ENCODE measurements around the gene ATP11A. TPM values are rescaled to one million over a fixed set of nuclear protein-coding genes. Genes with fewer than 3 reads are reported as not detected.

The ATP11A gene
- total RNA-seq, 1 experiment from 2014 or later: 80.4 TPM

DNA sequence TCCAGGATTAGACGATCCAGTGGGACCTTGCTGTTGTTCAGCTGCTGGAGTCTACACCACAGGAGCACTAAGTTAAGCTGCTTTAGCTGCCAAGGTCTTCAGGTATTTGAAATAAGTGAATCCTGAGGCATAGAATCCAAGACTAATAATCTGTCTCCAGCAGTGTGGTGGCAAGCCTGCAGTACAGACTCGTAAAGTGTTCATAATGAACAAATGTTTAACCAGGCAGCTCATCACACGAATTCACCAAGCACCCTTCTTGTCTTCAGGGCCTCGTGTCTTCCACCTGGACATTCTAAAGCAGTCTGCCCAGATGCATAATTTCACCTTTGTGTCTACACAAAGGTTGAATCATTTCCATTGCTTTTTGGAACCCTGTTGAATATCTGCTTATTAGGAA, 5.3 kb downstream of the ATP11A start:
- H4K20me1 ChIP-seq (ENCODE audit: insufficient read depth): no peaks in the 10 kb centered on the region; the same call in 1 of the 2 replicates
- BruUV-seq (replicated peaks): no TSS peak
- ChIA-PET RAD21 (ENCODE audit: low non-redundant PET in 1 of 2, low total read pairs in 2 of 2, uncharacterized antibody in 2 of 2, unreplicated experiment in 2 of 2) (no interaction called here), POLR2A (no interaction called here), CTCF (no interaction called here)
- H3K9ac ChIP-seq (ENCODE audit: low read length): no peak overlapping the region
- no peak overlapping the region for H3K4me3 ChIP-seq (replicated peaks in 1 of 2; ENCODE audit: low read depth in 1 of 2, low read length in 2 of 2)
- no peak for ATAC-seq
- intact Hi-C loops (cut with micrococcal nuclease): no loop called here
- H3K4me1 ChIP-seq (ENCODE audit: control insufficient read depth in 1 of 2, insufficient read depth in 2 of 2, low read length in 2 of 2): peaks cover 7 to 14% of the 10 kb centered on the region in 2 experiments
- H3K4me2 ChIP-seq (ENCODE audit: low read length): no peak overlapping the region
- no peaks in the 10 kb centered on the region for H3K27me3 ChIP-seq (ENCODE audit: insufficient read depth, low read length)
- no peak for DNase-seq (ENCODE audit: low read depth, low spot score)
- H3K9me3 ChIP-seq (ENCODE audit: control insufficient read depth in 1 of 2, insufficient read depth in 1 of 2, low read depth in 1 of 2, low read length in 2 of 2): no peaks in the 10 kb centered on the region
- no peak for TF ChIP-seq SIN3A (IDR thresholded peaks at IDR 0.05; ENCODE audit: low read depth)
- TF ChIP-seq RAD21 (IDR thresholded peaks at IDR 0.05; ENCODE audit: low read depth): no peak
- TF ChIP-seq, protein P1, sequence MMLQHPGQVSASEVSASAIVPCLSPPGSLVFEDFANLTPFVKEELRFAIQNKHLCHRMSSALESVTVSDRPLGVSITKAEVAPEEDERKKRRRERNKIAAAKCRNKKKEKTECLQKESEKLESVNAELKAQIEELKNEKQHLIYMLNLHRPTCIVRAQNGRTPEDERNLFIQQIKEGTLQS (IDR thresholded peaks at IDR 0.05): no peak
- no peak for TF ChIP-seq ZFX (IDR thresholded peaks at IDR 0.05)
- TF ChIP-seq, protein P2, sequence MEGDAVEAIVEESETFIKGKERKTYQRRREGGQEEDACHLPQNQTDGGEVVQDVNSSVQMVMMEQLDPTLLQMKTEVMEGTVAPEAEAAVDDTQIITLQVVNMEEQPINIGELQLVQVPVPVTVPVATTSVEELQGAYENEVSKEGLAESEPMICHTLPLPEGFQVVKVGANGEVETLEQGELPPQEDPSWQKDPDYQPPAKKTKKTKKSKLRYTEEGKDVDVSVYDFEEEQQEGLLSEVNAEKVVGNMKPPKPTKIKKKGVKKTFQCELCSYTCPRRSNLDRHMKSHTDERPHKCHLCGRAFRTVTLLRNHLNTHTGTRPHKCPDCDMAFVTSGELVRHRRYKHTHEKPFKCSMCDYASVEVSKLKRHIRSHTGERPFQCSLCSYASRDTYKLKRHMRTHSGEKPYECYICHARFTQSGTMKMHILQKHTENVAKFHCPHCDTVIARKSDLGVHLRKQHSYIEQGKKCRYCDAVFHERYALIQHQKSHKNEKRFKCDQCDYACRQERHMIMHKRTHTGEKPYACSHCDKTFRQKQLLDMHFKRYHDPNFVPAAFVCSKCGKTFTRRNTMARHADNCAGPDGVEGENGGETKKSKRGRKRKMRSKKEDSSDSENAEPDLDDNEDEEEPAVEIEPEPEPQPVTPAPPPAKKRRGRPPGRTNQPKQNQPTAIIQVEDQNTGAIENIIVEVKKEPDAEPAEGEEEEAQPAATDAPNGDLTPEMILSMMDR (IDR thresholded peaks at IDR 0.05 in 2 of 3, conservative IDR thresholded peaks at IDR 0.05 in 1 of 3; ENCODE audit: borderline replicate concordance in 1 of 3, insufficient read depth in 1 of 3, low read depth in 2 of 3, low read length in 2 of 3): no peak
- no peak for TF ChIP-seq POLR2AphosphoS5 (IDR thresholded peaks at IDR 0.05; ENCODE audit: low read depth, low read length)
- TF ChIP-seq, protein P3, sequence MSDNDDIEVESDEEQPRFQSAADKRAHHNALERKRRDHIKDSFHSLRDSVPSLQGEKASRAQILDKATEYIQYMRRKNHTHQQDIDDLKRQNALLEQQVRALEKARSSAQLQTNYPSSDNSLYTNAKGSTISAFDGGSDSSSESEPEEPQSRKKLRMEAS (IDR thresholded peaks at IDR 0.05): no peak
- no peak for TF ChIP-seq TCF7L2 (IDR thresholded peaks at IDR 0.05; ENCODE audit: borderline replicate concordance, extremely low read depth, insufficient read depth, insufficient read length)
- no peak for TF ChIP-seq YY1 (IDR thresholded peaks at IDR 0.05; ENCODE audit: extremely low read depth, insufficient replicate concordance, low read depth, low read length)
- no peak for TF ChIP-seq SRF (IDR thresholded peaks at IDR 0.05; ENCODE audit: low read depth)
- H3K36me3 ChIP-seq (ENCODE audit: control insufficient read depth in 1 of 2, insufficient read depth in 2 of 2, low read length in 2 of 2): 0 out of 4 replicates have a peak, but pooled peaks cover 0 to 2% of the 10 kb centered on the region in 2 experiments
- no peaks in the 10 kb centered on the region for H3K9me2 ChIP-seq (ENCODE audit: insufficient read depth)
- H3K27ac ChIP-seq (ENCODE audit: low read depth, low read length): no peak overlapping the region
- peaks cover 90% of the 10 kb centered on the region for H3K79me2 ChIP-seq (ENCODE audit: insufficient read depth, low read length)
- H2AFZ ChIP-seq (ENCODE audit: low read depth, low read length, poor library complexity, severe bottlenecking): no peak overlapping the region

All from HCT116 (cell line).